SK-MEL-5 (cell line): ENCODE results near the gene FARP1. TPM values are rescaled to one million over a fixed set of nuclear protein-coding genes. Genes with fewer than 3 reads are reported as not detected.
A peak's percentile ranks its signal among the peaks of the same experiment; 100 is the strongest.

Source experiments
- DNase-seq: peaks from one replicate; pipeline ENCODE4 v3.0.0-alpha.2; 2016; ENCODE audit warnings: low read depth, low spot score
- in situ Hi-C: cut with HindIII; loops from 2 replicates; pipeline ENCODE4 v1.10.0; 2016; ENCODE audit warnings: low sequenced_read_pairs, high pct_unique_total_duplicates, low pct_unique_long_range_greater_than_20kb
- total RNA-seq: library from RNA; depleted of rRNA; stranded (reverse); fragments of >200 nt; shearing (Covaris generic); gene quantifications from 2 replicates; pipeline ENCODE4 v1.2.3, GENCODE V29; 2014

FARP1 gene
- total RNA-seq, 1 experiment from 2014 or later: 39.8 TPM

DNA sequence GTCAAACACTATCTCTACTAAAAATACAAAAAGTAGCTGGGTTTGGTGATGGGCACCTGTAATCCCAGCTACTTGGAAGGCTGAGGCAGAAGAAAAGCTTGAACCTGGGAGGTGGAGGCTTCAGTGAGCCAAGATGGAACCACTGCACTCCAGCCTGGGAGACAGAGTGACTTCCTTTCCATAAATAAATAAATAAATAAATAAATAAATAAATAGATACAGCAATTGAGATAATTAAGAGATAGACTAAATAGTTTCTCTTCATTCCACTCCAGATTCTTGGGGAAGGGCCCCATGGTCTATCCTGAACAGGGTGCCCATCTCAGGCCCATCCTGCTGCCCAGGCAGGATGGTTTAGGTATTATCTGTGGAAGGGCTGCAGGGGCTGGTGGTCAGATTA, 24.0 kb upstream of the FARP1 start:
- in situ Hi-C loops: no loop called here

DNA sequence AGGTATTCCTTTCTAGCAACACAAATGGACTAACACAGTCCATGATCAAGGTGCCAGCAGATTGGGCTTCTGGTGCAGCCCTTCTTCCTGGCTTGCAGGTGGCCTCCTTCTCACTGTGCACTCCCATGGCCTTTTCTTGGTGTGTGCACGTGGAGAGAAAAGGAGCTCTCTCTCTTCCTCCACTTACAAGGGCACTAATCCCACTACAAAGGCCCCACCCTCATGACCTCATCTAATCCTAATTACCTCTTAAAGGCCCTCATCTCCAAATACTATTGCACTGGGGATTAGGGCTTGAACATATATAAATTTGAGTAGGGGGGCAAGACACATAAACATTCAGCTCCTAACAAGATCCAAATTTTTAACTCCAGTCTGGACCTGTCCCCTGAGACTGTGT, 19.7 kb upstream of the FARP1 start:
- in situ Hi-C loops: no loop called here
- DNase-seq: no peak

More for the DNA sequence above, 24.0 kb upstream of the FARP1 start:
- DNase-seq: no peak

DNA sequence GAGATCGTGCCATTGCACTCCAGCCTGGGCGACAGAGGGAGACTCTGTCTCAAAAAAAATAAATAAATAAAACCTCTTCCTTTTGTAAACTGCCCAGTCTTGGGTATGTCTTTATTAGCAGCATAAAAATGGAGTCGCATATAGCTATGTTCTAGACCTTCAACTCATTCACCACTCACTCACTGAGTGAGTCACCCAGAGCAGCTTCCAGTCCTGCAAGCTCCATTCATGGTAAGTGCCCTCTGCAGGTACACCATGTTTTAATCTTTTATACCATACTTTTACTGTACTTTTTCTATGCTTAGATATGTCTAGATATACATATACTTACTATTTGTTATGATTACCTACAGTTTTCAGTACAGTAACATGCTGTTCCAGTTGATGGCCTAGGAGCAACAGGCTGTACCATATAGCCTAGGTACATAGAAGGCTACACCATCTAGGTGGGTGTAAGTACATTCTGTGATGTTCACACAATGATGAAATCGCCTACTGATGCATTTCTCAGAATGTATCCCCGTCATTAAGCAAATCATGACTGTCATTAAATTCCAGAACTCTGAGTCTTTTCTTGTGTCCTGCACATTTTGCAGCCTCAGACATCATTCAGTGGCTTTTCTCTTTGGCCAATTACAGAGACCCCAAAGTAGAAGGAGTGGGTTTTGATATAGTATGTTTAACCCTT, 13.7 kb upstream of the FARP1 start:
- no peak for DNase-seq
- in situ Hi-C loops: loop anchor here (25.0 kb wide), 1 partner anchor 283 kb away; no protein-coding TSS in a partner anchor

DNA sequence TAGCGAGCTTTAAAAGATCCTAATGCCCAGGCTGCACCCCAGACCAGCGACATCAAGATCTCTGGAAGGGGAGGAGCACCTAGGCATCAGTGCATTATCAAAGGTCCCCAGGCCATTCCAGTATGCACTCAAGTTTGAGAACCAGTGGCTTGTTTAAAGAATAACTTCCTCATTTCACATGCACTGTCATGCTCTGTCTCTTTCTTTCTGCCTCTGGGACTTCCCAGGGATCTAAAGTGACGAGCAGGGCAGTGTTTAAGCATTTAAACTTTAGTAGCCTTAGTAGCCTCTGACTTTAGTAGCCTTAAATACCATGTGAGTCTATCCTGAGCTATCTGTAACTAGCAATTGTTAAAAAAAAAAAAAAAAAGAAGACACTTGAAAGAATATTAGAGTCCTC, 8.9 kb upstream of the FARP1 start:
- in situ Hi-C loops: loop anchor here (25.0 kb wide), 1 partner anchor 278 kb away; no protein-coding TSS in a partner anchor
- DNase-seq: no peak

DNA sequence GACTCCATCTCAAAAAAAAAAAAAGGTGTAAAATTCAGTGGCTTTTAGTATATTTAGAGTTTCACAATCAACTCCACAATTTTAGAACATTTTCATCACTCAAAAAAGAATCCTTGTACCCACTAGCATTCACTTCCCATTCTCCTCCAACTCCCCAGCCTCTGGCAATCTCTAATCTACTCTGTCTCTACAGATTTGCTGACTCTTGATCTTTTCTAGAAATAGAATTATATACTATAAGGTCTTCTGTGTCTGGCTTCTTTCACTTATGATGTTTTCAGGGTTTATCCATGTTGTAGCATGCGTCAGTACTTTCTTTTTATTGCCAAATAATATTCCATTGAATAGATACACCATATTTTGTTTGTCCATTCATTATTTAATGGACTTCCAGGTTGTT, 8.0 kb upstream of the FARP1 start:
- no peak for DNase-seq
- in situ Hi-C loops: loop anchor here (25.0 kb wide), 1 partner anchor 277 kb away; no protein-coding TSS in a partner anchor

DNA sequence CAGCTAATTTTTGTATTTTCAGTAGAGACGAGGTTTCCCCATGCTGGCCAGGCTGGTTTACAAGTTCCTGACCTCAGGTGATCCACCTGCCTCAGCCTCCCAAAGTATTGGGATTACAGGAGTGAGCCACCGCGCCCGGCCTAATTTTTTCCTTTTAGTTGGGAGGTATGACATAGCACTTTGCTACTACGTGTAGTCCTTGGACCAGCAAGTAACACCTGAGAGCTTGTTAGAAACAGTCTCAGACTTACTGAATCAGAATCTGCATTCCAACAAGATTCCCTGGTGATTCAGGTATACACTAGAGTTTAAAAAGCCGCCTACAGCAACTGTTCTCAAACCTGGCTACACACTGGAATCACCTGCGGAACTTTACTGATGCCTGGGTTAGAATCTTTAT, 1.8 kb upstream of the FARP1 start:
- DNase-seq: no peak
- in situ Hi-C loops: loop anchor here (25.0 kb wide), 1 partner anchor 271 kb away; no protein-coding TSS in a partner anchor

DNA sequence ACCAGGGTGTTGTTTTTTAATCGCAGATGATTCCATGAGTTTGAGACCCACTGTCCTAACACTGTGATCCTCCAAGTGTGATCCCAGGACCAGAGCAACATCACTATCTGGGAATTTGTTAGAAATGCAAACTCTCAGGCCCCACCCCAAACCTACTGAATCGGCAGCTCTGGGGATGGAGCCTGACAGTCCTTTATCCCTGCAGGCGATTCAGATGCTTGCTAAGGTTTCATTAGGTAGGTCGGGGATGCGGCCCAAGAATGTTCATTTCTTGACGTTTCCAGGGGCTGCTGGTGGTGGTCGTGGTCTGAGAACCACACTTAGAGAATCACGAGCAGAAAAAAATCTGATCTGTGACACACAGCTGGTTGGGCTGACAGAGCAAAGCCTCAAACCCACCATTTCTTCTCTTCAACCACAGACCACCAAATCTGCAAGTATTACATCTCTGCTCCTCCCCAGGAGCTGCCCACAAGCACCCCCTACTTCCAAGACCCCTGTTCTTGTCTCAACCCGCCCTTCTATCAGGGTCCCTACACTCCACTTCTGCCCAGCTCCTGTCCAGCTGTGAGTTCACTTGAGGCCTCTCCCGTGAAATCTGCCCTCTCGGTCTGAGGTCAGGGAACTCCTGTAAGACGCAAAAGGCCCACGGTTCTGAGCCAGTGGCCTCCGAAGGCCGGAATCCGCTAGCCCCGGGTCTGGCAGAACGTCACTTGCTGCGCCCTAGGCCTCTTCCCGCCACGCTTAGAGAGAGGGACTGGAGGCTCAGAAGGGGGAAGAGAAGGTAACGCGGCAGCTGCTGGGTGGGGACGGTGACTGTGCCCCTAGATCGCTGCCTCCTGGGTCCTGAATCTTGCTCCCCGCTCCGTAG, 1.1 kb upstream of the FARP1 start:
- no peak for DNase-seq
- in situ Hi-C loops: loop anchor here (25.0 kb wide), 1 partner anchor 271 kb away; no protein-coding TSS in a partner anchor

DNA sequence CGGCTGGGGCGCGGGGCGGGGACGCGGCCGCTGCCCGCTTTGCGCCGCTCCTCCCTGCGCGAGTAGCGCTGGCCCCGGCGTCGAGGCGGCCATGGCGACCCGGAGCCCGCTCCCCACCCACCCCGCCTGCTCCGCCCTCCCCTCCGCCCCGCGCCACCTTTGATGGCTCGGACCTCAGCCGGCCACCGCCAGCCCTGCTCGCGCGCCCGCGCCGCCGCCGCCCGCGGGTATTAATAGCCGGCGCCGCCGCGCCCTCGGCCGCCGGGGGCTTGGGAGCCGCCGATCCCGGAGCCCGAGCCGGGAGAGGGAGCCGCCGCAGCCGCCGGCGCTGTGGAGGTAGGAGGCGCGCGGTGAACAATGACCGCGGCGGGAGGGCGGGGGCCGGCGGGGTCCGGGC, 261 bp downstream of the FARP1 start:
- in situ Hi-C loops: loop anchor here (25.0 kb wide), 1 partner anchor 269 kb away; no protein-coding TSS in a partner anchor
- no peak for DNase-seq

DNA sequence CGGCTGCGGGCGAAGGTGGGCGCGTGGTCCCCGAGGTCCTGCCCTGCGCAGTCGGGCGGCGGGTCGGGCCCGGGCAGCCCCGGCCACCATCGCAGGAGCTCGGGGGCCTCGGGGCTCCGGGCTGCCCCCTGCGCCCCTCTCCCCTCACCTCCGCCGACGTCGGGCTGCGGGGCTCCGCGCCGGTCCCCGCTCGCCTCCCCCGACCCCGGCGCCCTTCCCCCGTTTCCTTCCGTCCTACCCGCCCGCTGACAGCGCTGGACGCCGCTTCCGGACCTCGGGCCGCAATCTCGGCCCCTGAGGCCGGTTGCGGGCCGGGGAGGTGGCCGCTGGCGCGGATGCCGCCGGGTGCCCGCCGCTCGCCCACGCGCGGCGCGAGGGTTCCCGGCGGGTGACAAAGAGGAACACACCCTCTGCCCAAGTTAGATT, 720 bp downstream of the FARP1 start:
- in situ Hi-C loops: loop anchor here (25.0 kb wide), 1 partner anchor 269 kb away; no protein-coding TSS in a partner anchor
- no peak for DNase-seq

DNA sequence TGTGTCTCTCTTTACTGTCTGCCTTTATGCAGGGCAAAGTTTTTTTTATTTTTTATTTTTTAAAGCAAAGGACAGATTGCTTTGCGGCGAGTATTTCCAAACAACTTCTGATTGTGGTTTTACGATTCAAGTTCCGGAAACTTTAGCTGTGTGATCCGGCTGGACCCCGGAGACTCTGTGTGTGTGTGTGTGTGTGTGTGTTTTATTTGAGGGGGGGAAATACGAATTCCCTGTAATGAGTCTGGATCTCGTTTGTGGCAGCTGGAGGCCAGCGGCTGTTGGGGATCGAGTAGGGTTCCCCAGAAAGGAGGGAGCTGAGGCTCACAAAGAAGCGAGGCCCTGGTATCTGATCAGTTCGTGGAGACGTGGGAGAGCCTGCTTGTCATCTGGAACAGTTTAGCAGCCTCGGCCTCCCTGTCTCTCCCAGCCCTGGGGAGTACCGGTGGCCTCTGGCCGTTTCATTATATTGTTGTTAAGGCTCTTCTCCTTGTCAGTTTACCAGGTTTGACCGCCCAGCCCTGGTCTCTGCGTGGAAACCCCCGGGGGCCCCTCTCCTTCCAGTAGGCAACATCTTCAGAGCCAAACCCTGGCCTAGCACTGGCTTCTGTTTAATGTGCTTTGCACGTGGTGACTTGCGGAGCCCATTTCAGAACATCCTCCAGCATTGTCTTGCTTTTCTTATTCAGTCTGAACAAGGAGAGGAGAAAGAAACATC, 1.3 kb downstream of the FARP1 start:
- in situ Hi-C loops: loop anchor here (25.0 kb wide), 1 partner anchor 268 kb away; no protein-coding TSS in a partner anchor
- DNase-seq: no peak

DNA sequence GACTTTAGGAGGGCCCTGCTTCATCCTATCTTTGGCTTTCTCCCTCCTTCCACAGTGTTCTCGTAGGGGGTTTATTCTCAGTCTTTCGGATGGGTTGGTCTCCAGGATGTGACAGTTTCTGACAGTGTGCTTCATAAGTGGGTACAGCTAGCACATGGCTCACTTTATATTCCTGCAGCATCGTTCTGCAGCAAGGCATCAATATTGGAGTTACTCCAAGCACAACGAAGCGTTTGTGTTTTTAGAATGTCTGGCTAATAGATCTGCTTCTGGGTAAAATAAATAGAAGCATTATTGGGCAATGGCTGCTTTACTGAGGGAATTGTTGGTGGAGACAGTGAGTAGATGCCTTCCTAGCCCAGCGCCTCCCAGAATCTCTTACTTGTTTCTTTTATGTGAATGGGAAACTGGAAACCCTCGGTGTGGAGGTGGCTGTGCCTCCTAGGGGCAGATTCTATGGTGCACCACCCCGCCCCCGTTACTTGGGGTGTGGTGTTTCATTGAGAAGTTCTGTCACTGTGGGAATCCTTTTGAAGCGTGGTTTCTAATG, 2.0 kb downstream of the FARP1 start:
- in situ Hi-C loops: loop anchor here (25.0 kb wide), 1 partner anchor 267 kb away; no protein-coding TSS in a partner anchor
- peak; percentile 58 for DNase-seq

DNA sequence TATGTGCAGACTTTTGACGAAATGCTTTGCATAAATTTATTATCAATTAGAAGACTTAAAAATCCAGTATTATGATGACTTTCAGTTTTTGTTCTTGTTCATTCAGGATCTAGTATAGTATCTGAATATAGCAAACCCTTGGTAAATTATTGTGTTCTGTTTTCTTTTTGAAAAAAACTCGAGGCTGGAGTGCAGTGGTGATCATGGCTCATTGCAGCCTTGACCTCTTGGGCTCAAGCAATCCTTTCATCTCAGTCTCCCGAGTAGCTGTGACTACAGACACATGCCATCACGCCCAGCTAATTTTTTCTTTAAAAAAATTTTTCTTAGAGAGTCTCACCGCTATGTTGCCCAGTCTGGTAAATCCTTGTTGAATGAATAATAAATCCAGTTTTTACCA, 4.6 kb downstream of the FARP1 start:
- DNase-seq: peak; percentile 50
- in situ Hi-C loops: loop anchor here (25.0 kb wide), 1 partner anchor 265 kb away; no protein-coding TSS in a partner anchor

DNA sequence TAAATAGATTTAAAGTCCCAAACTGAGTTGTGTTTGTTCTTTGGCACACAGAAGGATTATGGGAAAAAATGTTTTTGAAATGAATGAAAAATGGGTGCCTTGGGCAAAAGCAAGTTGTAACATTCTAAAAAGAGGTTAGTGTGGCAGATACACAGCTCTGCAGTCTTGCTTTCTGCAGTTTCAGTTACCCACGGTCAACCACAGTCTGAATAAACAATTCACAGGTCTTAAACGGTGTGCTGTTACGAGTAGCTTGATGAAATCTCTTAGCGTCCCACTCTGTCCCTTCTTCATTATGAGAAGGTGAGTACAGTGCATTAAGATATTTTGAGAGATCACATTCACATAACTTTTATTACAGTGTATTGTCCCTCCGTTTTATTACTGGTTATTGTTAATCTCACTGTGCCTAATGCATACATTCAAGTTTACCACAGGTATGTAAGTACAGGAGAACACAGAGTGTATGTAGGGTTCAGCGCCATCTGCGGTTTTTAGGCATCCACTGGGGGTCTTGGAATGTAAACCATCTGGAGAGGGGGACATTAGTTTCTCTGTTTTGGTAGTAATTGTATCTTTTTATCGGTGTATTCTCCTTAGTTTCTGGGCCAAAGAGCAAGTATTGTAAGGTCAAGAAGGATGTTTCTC, 8.1 kb downstream of the FARP1 start:
- no peak for DNase-seq
- in situ Hi-C loops: no loop called here

DNA sequence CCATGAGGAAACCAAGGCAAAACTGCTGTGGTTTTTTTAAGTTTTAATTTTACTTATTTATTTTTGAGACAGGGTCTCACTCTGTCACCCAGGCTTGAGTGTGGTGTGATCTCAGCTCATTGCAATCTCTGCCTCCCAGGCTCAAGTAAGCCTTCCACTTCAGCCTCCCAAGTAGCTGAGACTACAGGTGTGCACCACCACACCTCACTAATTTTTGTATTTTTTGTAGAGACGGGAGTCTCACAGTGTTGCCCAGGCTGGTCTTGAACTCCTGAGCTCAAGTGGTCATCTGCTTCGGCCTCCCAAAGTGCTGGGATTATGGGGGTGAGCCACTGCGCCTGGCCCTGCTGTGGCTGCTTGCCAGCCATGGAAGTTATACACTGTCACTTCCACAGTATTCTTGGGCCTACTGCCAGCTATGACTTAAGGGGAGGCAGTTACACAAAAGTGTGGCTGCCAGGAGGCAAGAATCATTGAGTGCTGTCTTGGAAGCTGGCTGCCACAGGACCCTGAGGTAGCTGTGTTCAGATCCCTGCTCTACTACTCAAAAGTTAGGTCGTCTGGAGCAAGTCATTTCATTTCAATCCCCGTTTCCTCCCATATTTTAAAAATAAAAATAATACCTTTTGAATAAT, 12.7 kb downstream of the FARP1 start:
- in situ Hi-C loops: no loop called here
- DNase-seq: no peak

DNA sequence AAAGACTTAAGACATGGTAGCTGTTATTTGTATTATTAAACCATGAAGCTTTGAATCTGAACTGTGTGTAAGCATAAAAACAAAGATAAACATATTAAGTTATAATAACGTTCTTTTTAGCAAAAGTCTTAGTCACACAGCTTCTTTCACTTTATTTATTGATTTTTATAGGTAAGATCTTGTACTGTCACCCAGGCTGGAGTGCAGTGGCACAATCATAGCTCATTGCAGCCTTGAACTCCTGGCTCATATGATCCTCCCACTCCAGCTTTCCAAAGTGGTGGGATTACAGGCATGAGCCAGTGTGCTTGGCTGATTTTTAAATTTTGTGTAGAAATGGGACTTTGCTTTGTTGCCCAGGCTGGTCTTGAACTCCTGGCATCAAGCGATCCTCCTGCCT, 13.4 kb downstream of the FARP1 start:
- in situ Hi-C loops: no loop called here
- DNase-seq: no peak

DNA sequence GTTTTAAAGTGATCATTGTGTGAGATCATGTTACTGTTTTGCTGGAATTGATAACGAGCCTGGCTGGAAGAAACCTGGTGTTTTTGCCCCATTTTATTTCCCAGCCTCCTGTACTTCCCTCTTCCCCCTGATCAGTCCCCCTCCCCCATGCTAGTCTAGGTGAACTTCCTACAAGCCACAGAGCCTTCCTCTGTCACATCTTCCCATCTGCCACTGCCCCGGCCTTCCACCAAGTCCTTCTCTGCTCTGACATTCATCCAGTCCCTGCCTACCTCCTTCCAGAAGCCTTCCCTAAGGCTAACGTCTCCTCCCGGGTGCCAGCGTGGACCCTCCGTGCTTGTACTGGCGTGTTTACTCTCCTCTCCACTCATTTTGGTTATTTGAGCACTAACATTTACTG, 14.3 kb downstream of the FARP1 start:
- in situ Hi-C loops: no loop called here
- DNase-seq: no peak

DNA sequence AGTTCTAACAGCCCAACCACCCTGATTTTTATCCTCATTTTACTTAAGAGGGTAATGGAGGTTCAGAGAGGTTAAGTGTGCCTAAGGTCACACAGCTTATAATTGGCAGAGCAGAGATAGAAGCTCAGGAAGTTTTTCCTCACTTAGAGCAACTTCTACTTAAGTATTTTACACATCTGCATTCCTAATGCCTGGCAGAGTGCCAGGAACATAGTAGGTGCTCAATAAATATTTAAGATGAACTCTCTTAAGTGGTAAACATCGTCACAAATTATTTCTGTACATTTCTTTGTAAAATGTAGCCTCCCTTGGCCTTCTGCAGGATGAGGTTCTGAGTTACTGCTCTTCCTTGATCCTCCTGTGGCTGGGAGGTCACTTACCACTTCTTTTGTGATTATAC, 14.7 kb downstream of the FARP1 start:
- in situ Hi-C loops: no loop called here

More for the DNA sequence above, 14.7 kb downstream of the FARP1 start:
- no peak for DNase-seq
